ENCODE data around the gene ACTN1.

GRCh38 chr14:68934066-68934465, 45.0 kb downstream of the ACTN1 start:
- TF ChIP-seq POLR2AphosphoS5 (IDR thresholded peaks at IDR 0.05) (no peak), CTCF (IDR thresholded peaks at IDR 0.05) (no peak), POLR2A (IDR thresholded peaks at IDR 0.05) (no peak)

All from breast epithelium (tissue), 3 donors.